Ecto neural progenitor cell (in vitro differentiated cells): ENCODE data around the gene RGN.
"Not testable (repeated sequence)": the region's sequence is repeated elsewhere in the genome, so short reads cannot be mapped to it uniquely, and the experiment has no call there.

Experiments
- DNase-seq: peaks from one replicate; pipeline ENCODE4 v3.0.0-alpha.2; 2018; ENCODE audit warnings: low spot score

RGN gene

GRCh38 chrX:47124466-47124865 is 46.2 kb downstream of the RGN start:
- DNase-seq = not testable (repeated sequence)

GRCh38 chrX:47129157-47129898 is 51.1 kb downstream of the RGN start:
- DNase-seq = peak; percentile 87

- no peak for DNase-seq
These were observed 51.7 kb downstream of the RGN start for GRCh38 chrX:47129899-47130358.

GRCh38 chrX:47133493-47133892 is 55.2 kb downstream of the RGN start:
- DNase-seq = no peak

- DNase-seq = not testable (repeated sequence)
These were observed 57.4 kb downstream of the RGN start for GRCh38 chrX:47135650-47136049.

GRCh38 chrX:47138171-47138570 is 59.9 kb downstream of the RGN start:
- DNase-seq = no peak
